WTC11 (cell line): ENCODE results near the gene THAP6. TPM values are rescaled to one million over a fixed set of nuclear protein-coding genes. Genes with fewer than 3 reads are reported as not detected.

Experiments
- ATAC-seq: fragments of 200-7000 bp; cut with Tn5 transposase; 2 replicates; pipeline ENCODE4 v1.10.0; 2021; ENCODE audit warnings: mild to moderate bottlenecking, moderate library complexity
- CTCF ChIA-PET: fragments of 300-600 bp; sonication (Branson Sonifier 250); formaldehyde crosslinking; loops from one replicate; lab custom pipeline; 2021; ENCODE audit warnings: antibody characterized with exemption; lab: Charles Lee
- POLR2A ChIA-PET: fragments of 350-600 bp; sonication (Branson Sonifier 250); formaldehyde crosslinking; loops from one replicate; lab custom pipeline; 2021; ENCODE audit warnings: antibody characterized with exemption; lab: Charles Lee
- DNase-seq: peaks from one replicate; pipeline ENCODE4 v3.0.0; 2021; ENCODE audit warnings: low spot score
- H3K27ac Mint-ChIP-seq: 2 replicates; pipeline ENCODE4 v1.8.0; 2021; ENCODE audit warnings: mixed read lengths
- H3K27me3 Mint-ChIP-seq: 2 replicates; pipeline ENCODE4 v1.8.0; 2021; ENCODE audit warnings: low read depth, mild to moderate bottlenecking, moderate library complexity, mixed read lengths
- H3K36me3 Mint-ChIP-seq: 2 replicates; pipeline ENCODE4 v1.8.0; 2021; ENCODE audit warnings: mixed read lengths
- H3K4me1 Mint-ChIP-seq: 2 replicates; pipeline ENCODE4 v1.8.0; 2022; ENCODE audit warnings: mixed read lengths
- H3K4me3 Mint-ChIP-seq: 2 replicates; pipeline ENCODE4 v1.8.0; 2021; ENCODE audit warnings: mild to moderate bottlenecking, moderate library complexity, mixed read lengths
- H3K9me3 Mint-ChIP-seq: 2 replicates; pipeline ENCODE4 v1.8.0; 2021; ENCODE audit warnings: mixed read lengths
- AR ChIP-seq: fragments of 250-450 bp; sonication (Bioruptor Pico); IDR thresholded peaks from 2 replicates; pipeline ENCODE4 v1.9.0; 2021; ENCODE audit warnings: mild to moderate bottlenecking
- CREB1 ChIP-seq: sonication (generic); formaldehyde crosslinking; IDR thresholded peaks from 2 replicates; pipeline ENCODE4 v1.8.0; 2023; ENCODE audit warnings: mild to moderate bottlenecking, missing genetic modification reagents
- EMX1 ChIP-seq: fragments of 250-450 bp; sonication (Bioruptor Pico); IDR thresholded peaks from 2 replicates; pipeline ENCODE4 v1.8.0; 2021; ENCODE audit warnings: mild to moderate bottlenecking
- ETV6 ChIP-seq: sonication (generic); formaldehyde crosslinking; IDR thresholded peaks from 2 replicates; pipeline ENCODE4 v1.8.1; 2022; ENCODE audit warnings: mild to moderate bottlenecking, missing genetic modification reagents
- JUN ChIP-seq: sonication (generic); formaldehyde crosslinking; IDR thresholded peaks from 2 replicates; pipeline ENCODE4 v1.8.0; 2023; ENCODE audit warnings: mild to moderate bottlenecking, missing genetic modification reagents
- NR2C2 ChIP-seq: sonication (generic); formaldehyde crosslinking; IDR thresholded peaks from 2 replicates; pipeline ENCODE4 v1.8.0; 2022; ENCODE audit warnings: mild to moderate bottlenecking, missing genetic modification reagents
- NR3C1 ChIP-seq: sonication (generic); formaldehyde crosslinking; conservative IDR thresholded peaks from 2 replicates; pipeline ENCODE4 v1.8.1; 2023; ENCODE audit warnings: low read depth, mild to moderate bottlenecking, missing genetic modification reagents
- TEAD4 ChIP-seq: sonication (generic); formaldehyde crosslinking; IDR thresholded peaks from 2 replicates; pipeline ENCODE4 v1.8.0; 2022; ENCODE audit warnings: mild to moderate bottlenecking, missing genetic modification reagents
- ZNF232 ChIP-seq: sonication (generic); formaldehyde crosslinking; IDR thresholded peaks from 2 replicates; pipeline ENCODE4 v1.8.0; 2022; ENCODE audit warnings: mild to moderate bottlenecking, missing genetic modification reagents
- ZNF416 ChIP-seq: fragments of 250-450 bp; sonication (Bioruptor Pico); IDR thresholded peaks from 2 replicates; pipeline ENCODE4 v1.9.0; 2021; ENCODE audit warnings: mild to moderate bottlenecking, inconsistent platforms
- ZNF671 ChIP-seq: fragments of 250-450 bp; sonication (Bioruptor Pico); IDR thresholded peaks from 2 replicates; pipeline ENCODE4 v1.8.0; 2021; ENCODE audit warnings: mild to moderate bottlenecking
- total RNA-seq: library from RNA; stranded (reverse); gene quantifications from 3 replicates; pipeline ENCODE4 v1.2.3, GENCODE V29; 2021
- TF ChIP-seq, protein P1 (sequence below): sonication (generic); formaldehyde crosslinking; IDR thresholded peaks from 2 replicates; pipeline ENCODE4 v1.8.0; 2022; ENCODE audit warnings: mild to moderate bottlenecking, missing genetic modification reagents
- TF ChIP-seq, protein P2 (sequence below): sonication (generic); formaldehyde crosslinking; IDR thresholded peaks from 2 replicates; pipeline ENCODE4 v1.8.0; 2022; ENCODE audit warnings: mild to moderate bottlenecking, missing genetic modification reagents
- TF ChIP-seq, protein P3 (sequence below): fragments of 250-450 bp; sonication (Bioruptor Pico); IDR thresholded peaks from 2 replicates; pipeline ENCODE4 v1.9.0; 2021; ENCODE audit warnings: moderate library complexity, mild to moderate bottlenecking, inconsistent platforms, borderline replicate concordance
- TF ChIP-seq, protein P4 (sequence below): fragments of 250-450 bp; sonication (Bioruptor Pico); conservative IDR thresholded peaks from 2 replicates; pipeline ENCODE4 v1.9.0; 2021; ENCODE audit warnings: mild to moderate bottlenecking
- TF ChIP-seq, protein P5 (sequence below): sonication (generic); formaldehyde crosslinking; IDR thresholded peaks from 2 replicates; pipeline ENCODE4 v1.8.1; 2023; ENCODE audit warnings: mild to moderate bottlenecking, missing genetic modification reagents, borderline replicate concordance
- TF ChIP-seq, protein P6 (sequence below): sonication (generic); formaldehyde crosslinking; IDR thresholded peaks from 2 replicates; pipeline ENCODE4 v1.8.1; 2022; ENCODE audit warnings: low read depth, missing genetic modification reagents, borderline replicate concordance

The THAP6 gene
- total RNA-seq, 1 experiment from 2014 or later: 13.3 TPM

GRCh38 chr4:75557696-75558095 lies 43.4 kb downstream of the THAP6 start:
- Mint-ChIP-seq H3K4me3 (no peak overlapping the region), H3K4me1 (peaks cover 5% of the 10 kb centered on the region), H3K9me3 (peaks cover 2% of the 10 kb centered on the region; the same call in 1 of the 2 replicates)
- CTCF ChIA-PET: interaction anchor here (0.6 kb wide), 1 partner anchor 764 kb away, joined by 3 read pairs; no protein-coding TSS in a partner anchor
- no peak for ATAC-seq
- POLR2A ChIA-PET: no interaction called here
- TF ChIP-seq, protein P1, sequence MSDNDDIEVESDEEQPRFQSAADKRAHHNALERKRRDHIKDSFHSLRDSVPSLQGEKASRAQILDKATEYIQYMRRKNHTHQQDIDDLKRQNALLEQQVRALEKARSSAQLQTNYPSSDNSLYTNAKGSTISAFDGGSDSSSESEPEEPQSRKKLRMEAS (CRISPR knock-in tag): no peak
- TF ChIP-seq ZNF416 (CRISPR knock-in tag) (no peak), EMX1 (CRISPR knock-in tag) (no peak), ZNF671 (CRISPR knock-in tag) (no peak), NR2C2 (no peak), ZNF232 (CRISPR knock-in tag) (no peak), JUN (CRISPR knock-in tag) (no peak), CREB1 (CRISPR knock-in tag) (no peak)
- TF ChIP-seq, protein P2, sequence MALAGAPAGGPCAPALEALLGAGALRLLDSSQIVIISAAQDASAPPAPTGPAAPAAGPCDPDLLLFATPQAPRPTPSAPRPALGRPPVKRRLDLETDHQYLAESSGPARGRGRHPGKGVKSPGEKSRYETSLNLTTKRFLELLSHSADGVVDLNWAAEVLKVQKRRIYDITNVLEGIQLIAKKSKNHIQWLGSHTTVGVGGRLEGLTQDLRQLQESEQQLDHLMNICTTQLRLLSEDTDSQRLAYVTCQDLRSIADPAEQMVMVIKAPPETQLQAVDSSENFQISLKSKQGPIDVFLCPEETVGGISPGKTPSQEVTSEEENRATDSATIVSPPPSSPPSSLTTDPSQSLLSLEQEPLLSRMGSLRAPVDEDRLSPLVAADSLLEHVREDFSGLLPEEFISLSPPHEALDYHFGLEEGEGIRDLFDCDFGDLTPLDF: no peak
- TF ChIP-seq, protein P3, sequence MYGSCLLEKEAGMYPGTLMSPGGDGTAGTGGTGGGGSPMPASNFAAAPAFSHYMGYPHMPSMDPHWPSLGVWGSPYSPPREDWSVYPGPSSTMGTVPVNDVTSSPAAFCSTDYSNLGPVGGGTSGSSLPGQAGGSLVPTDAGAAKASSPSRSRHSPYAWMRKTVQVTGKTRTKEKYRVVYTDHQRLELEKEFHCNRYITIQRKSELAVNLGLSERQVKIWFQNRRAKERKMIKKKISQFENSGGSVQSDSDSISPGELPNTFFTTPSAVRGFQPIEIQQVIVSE (CRISPR knock-in tag): no peak
- TF ChIP-seq, all 79 proteins: peak for 0
- H3K27me3 Mint-ChIP-seq: no peaks in the 10 kb centered on the region
- H3K36me3 Mint-ChIP-seq: no peaks in the 10 kb centered on the region
- H3K27ac Mint-ChIP-seq: no peak overlapping the region
- no peak for DNase-seq

DNA sequence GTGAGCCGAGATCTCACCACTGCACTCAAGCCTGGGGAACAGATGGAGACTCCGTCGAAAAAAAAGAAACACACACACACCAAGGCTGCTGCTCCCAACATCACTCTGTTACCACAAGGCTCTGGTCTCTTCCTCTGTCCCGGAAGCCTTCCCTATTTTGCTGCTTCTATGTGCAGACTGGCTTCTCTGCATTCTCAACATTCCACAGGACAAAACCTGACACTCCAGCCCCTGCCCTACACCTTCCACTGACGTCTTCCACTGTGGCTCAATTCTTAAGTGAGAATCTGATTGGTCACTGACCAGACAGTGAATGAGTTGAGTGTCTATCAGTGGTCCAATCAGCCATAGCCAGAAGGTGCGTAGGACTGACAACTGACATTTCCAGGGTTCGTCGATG lies 47.5 kb downstream of the THAP6 start:
- CTCF ChIA-PET: interaction anchor here (0.7 kb wide), 1 partner anchor 17 kb away, joined by 5 read pairs; no protein-coding TSS in a partner anchor
- Mint-ChIP-seq H3K9me3 (peaks cover 5% of the 10 kb centered on the region), H3K27ac (peak overlapping the region; percentile 42), H3K4me3 (no peak overlapping the region), H3K4me1 (peaks cover 12% of the 10 kb centered on the region), H3K27me3 (peaks cover under 1% of the 10 kb centered on the region), H3K36me3 (peaks cover 3% of the 10 kb centered on the region; the same call in 1 of the 2 replicates)
- ATAC-seq: peak; percentile 97
- no peak for DNase-seq
- POLR2A ChIA-PET: interaction anchor here (0.7 kb wide), 1 partner anchor 804 kb away, joined by 5 read pairs; no protein-coding TSS in a partner anchor
- TF ChIP-seq, protein P4, sequence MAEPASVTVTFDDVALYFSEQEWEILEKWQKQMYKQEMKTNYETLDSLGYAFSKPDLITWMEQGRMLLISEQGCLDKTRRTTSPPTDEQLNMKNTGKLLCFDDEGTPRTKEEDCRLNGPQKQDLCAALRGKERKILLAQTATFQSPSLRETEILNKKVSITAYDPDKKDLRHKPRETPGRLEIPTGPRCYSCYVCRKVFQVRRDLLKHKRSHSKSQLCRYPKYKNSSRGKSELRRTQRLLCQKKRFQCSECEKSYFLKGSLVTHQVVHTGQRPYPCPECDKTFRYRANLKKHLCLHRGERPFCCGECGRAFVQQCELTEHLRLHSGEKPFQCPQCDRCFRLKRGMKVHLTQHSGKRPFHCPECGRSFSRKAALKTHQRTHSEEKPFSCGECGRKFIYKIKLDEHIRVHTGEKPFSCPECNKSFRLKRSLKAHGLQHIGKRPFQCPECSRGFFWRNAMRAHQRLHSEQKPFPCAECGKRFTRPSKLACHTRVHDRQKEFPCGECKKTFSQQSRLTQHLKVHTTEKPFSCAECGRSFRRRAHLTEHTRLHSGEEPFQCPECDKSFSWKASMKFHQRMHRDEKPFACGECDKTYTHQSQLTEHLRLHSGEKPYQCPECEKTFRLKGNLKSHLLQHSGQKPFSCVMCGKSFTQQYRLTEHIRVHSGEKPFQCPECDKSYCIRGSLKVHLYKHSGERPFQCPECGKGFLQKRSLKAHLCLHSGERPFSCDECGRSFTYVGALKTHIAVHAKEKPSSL: no peak
- no peak for TF ChIP-seq JUN (CRISPR knock-in tag)
- TF ChIP-seq, protein P3 (CRISPR knock-in tag): no peak

DNA sequence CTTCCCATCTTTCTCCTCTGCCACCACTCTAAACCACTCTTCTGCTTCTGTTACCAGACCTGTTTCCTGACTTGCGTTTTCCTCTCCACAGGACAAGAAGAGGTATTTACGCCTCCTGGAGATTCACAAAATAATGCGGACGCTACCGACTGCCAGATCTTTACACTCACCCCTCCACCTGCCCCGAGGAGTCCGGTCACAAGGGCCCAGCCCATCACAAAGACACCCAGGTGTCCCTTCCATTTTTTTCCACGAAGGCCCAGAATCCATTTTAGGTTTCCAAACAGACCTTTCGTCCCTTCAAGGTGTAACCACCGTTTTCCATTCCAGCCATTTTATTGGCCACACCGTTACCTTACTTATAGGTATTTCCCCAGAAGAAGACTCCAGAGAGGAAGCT lies 49.8 kb downstream of the THAP6 start:
- ChIA-PET POLR2A (no interaction called here), CTCF (no interaction called here)
- Mint-ChIP-seq H3K27me3 (peaks cover 7% of the 10 kb centered on the region), H3K4me1 (peaks cover 12% of the 10 kb centered on the region), H3K9me3 (peaks cover 19% of the 10 kb centered on the region), H3K27ac (no peak overlapping the region), H3K36me3 (peaks cover 17% of the 10 kb centered on the region), H3K4me3 (no peak overlapping the region)
- ATAC-seq (no peak; the same call in 1 of the 2 replicates), DNase-seq (no peak)
- TF ChIP-seq TEAD4 (CRISPR knock-in tag) (no peak), ZNF416 (CRISPR knock-in tag) (no peak), NR2C2 (no peak), ETV6 (CRISPR knock-in tag) (no peak), NR3C1 (no peak), AR (CRISPR knock-in tag) (no peak)
- TF ChIP-seq, protein P5, sequence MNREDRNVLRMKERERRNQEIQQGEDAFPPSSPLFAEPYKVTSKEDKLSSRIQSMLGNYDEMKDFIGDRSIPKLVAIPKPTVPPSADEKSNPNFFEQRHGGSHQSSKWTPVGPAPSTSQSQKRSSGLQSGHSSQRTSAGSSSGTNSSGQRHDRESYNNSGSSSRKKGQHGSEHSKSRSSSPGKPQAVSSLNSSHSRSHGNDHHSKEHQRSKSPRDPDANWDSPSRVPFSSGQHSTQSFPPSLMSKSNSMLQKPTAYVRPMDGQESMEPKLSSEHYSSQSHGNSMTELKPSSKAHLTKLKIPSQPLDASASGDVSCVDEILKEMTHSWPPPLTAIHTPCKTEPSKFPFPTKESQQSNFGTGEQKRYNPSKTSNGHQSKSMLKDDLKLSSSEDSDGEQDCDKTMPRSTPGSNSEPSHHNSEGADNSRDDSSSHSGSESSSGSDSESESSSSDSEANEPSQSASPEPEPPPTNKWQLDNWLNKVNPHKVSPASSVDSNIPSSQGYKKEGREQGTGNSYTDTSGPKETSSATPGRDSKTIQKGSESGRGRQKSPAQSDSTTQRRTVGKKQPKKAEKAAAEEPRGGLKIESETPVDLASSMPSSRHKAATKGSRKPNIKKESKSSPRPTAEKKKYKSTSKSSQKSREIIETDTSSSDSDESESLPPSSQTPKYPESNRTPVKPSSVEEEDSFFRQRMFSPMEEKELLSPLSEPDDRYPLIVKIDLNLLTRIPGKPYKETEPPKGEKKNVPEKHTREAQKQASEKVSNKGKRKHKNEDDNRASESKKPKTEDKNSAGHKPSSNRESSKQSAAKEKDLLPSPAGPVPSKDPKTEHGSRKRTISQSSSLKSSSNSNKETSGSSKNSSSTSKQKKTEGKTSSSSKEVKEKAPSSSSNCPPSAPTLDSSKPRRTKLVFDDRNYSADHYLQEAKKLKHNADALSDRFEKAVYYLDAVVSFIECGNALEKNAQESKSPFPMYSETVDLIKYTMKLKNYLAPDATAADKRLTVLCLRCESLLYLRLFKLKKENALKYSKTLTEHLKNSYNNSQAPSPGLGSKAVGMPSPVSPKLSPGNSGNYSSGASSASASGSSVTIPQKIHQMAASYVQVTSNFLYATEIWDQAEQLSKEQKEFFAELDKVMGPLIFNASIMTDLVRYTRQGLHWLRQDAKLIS (CRISPR knock-in tag): no peak
- TF ChIP-seq, protein P6, sequence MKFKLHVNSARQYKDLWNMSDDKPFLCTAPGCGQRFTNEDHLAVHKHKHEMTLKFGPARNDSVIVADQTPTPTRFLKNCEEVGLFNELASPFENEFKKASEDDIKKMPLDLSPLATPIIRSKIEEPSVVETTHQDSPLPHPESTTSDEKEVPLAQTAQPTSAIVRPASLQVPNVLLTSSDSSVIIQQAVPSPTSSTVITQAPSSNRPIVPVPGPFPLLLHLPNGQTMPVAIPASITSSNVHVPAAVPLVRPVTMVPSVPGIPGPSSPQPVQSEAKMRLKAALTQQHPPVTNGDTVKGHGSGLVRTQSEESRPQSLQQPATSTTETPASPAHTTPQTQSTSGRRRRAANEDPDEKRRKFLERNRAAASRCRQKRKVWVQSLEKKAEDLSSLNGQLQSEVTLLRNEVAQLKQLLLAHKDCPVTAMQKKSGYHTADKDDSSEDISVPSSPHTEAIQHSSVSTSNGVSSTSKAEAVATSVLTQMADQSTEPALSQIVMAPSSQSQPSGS (CRISPR knock-in tag): no peak
